Activated CD8-positive, alpha-beta T cell treated with anti-CD3 and anti-CD28 coated beads, Interleukin-2, amount 10 ng/mL, durations not matched to agents 7 days and 5 days (primary cell): ENCODE results near the gene KLHL42. TPM values are rescaled to one million over a fixed set of nuclear protein-coding genes. Genes with fewer than 3 reads are reported as not detected.
"Not testable (repeated sequence)": the region's sequence is repeated elsewhere in the genome, so short reads cannot be mapped to it uniquely, and the experiment has no call there.

Source experiments
- ATAC-seq: fragments of 150-1000 bp; cut with Tn5 transposase; one replicate; pipeline ENCODE4 v1.10.0; 2021; ENCODE audit warnings: moderate library complexity
- CTCF ChIA-PET: fragments of 350-600 bp; sonication (Branson Sonifier 250); formaldehyde crosslinking; loops from one replicate; lab custom pipeline; 2021; ENCODE audit warnings: antibody characterized with exemption; lab: Charles Lee
- POLR2A ChIA-PET: fragments of 350-600 bp; sonication (Branson Sonifier 250); formaldehyde crosslinking; loops from one replicate; lab custom pipeline; 2021; ENCODE audit warnings: antibody characterized with exemption; lab: Charles Lee
- DNase-seq: peaks from one replicate; pipeline ENCODE4 v3.0.0-alpha.2; 2020
- H3K27ac Mint-ChIP-seq: one replicate; pipeline ENCODE4 v1.8.0; 2021; ENCODE audit warnings: mild to moderate bottlenecking, mixed read lengths
- H3K27me3 Mint-ChIP-seq: one replicate; pipeline ENCODE4 v1.8.0; 2021; ENCODE audit warnings: low read depth, mixed read lengths
- H3K36me3 Mint-ChIP-seq: one replicate; pipeline ENCODE4 v1.8.0; 2021; ENCODE audit warnings: low read depth, mixed read lengths
- H3K4me1 Mint-ChIP-seq: one replicate; pipeline ENCODE4 v1.8.0; 2021; ENCODE audit warnings: low read depth, mixed read lengths
- H3K4me3 Mint-ChIP-seq: one replicate; pipeline ENCODE4 v1.8.0; 2021; ENCODE audit warnings: mild to moderate bottlenecking, mixed read lengths
- H3K9me3 Mint-ChIP-seq: one replicate; pipeline ENCODE4 v1.8.0; 2022; ENCODE audit warnings: mixed read lengths; ENCODE audit not compliant: insufficient read depth
- total RNA-seq, 2 experiments: library from RNA; stranded (reverse); gene quantifications; one replicate each; pipeline ENCODE4 v1.2.3, GENCODE V29; 2021

Gene KLHL42
- total RNA-seq, 2 experiments from 2014 or later, result 15.9 to 16.9 TPM

GRCh38 chr12:27843714-27844245 lies 63.7 kb downstream of the KLHL42 start:
- Mint-ChIP-seq H3K27me3 (peaks cover 23% of the 10 kb centered on the region), H3K4me3 (no peak overlapping the region), H3K27ac (no peak overlapping the region), H3K9me3 (no peaks in the 10 kb centered on the region), H3K4me1 (no peaks in the 10 kb centered on the region), H3K36me3 (no peaks in the 10 kb centered on the region)
- no peak for ATAC-seq
- ChIA-PET POLR2A (no interaction called here), CTCF (no interaction called here)
- no peak for DNase-seq

GRCh38 chr12:27844366-27845090 lies 64.5 kb downstream of the KLHL42 start:
- ATAC-seq, result no peak
- CTCF ChIA-PET, result no interaction called here
- Mint-ChIP-seq H3K27ac (no peak overlapping the region), H3K4me3 (no peak overlapping the region), H3K27me3 (peaks cover 24% of the 10 kb centered on the region), H3K9me3 (peaks cover 3% of the 10 kb centered on the region), H3K36me3 (no peaks in the 10 kb centered on the region), H3K4me1 (no peaks in the 10 kb centered on the region)
- POLR2A ChIA-PET, result no interaction called here
- DNase-seq, result no peak

- H3K36me3 Mint-ChIP-seq, result no peaks in the 10 kb centered on the region
Measured at GRCh38 chr12:27845187-27845586, 65.2 kb downstream of the KLHL42 start.

GRCh38 chr12:27845706-27846105 lies 65.7 kb downstream of the KLHL42 start:
- POLR2A ChIA-PET, H3K9me3 Mint-ChIP-seq, H3K36me3 Mint-ChIP-seq, H3K27ac Mint-ChIP-seq, H3K4me1 Mint-ChIP-seq, ATAC-seq, CTCF ChIA-PET, H3K4me3 Mint-ChIP-seq, DNase-seq: not testable (repeated sequence)
- peaks cover 26% of the 10 kb centered on the region for H3K27me3 Mint-ChIP-seq

More at GRCh38 chr12:27845187-27845586, 65.2 kb downstream of the KLHL42 start:
- DNase-seq (no peak), ATAC-seq (no peak)
- ChIA-PET POLR2A (no interaction called here), CTCF (no interaction called here)
- Mint-ChIP-seq H3K4me1 (no peaks in the 10 kb centered on the region), H3K9me3 (peaks cover 3% of the 10 kb centered on the region), H3K27ac (no peak overlapping the region), H3K27me3 (peaks cover 24% of the 10 kb centered on the region), H3K4me3 (no peak overlapping the region)

- H3K4me3 Mint-ChIP-seq, DNase-seq, POLR2A ChIA-PET, H3K27ac Mint-ChIP-seq, H3K36me3 Mint-ChIP-seq, H3K4me1 Mint-ChIP-seq, H3K9me3 Mint-ChIP-seq, ATAC-seq: not testable (repeated sequence)
- peaks cover 26% of the 10 kb centered on the region for H3K27me3 Mint-ChIP-seq
- CTCF ChIA-PET, result interaction anchor here (1.6 kb wide), 1 partner anchor 13 kb away, joined by 3 read pairs; no protein-coding TSS in a partner anchor
Measured at GRCh38 chr12:27847293-27847692, 67.3 kb downstream of the KLHL42 start.

- H3K4me3 Mint-ChIP-seq, result no peak overlapping the region
- H3K9me3 Mint-ChIP-seq, result peaks cover 3% of the 10 kb centered on the region
- H3K27me3 Mint-ChIP-seq, result peaks cover 22% of the 10 kb centered on the region
- H3K36me3 Mint-ChIP-seq, result no peaks in the 10 kb centered on the region
- no peak overlapping the region for H3K27ac Mint-ChIP-seq
- ATAC-seq, result no peak
- ChIA-PET POLR2A (no interaction called here), CTCF (no interaction called here)
- H3K4me1 Mint-ChIP-seq, result no peaks in the 10 kb centered on the region
- DNase-seq, result no peak
Measured at GRCh38 chr12:27851311-27851710, 71.3 kb downstream of the KLHL42 start.

GRCh38 chr12:27852117-27852516 lies 72.1 kb downstream of the KLHL42 start:
- no peaks in the 10 kb centered on the region for H3K36me3 Mint-ChIP-seq
- ATAC-seq (no peak), DNase-seq (no peak)
- peaks cover 17% of the 10 kb centered on the region for H3K27me3 Mint-ChIP-seq
- H3K4me3 Mint-ChIP-seq, result no peak overlapping the region
- no peak overlapping the region for H3K27ac Mint-ChIP-seq
- CTCF ChIA-PET, result no interaction called here
- H3K4me1 Mint-ChIP-seq, result no peaks in the 10 kb centered on the region
- POLR2A ChIA-PET, result no interaction called here
- H3K9me3 Mint-ChIP-seq, result peaks cover 3% of the 10 kb centered on the region

Other genes starting within 250 kb of the KLHL42 start
- gene REP15, start 83.8 kb upstream of the KLHL42 start, total RNA-seq, result under 1 TPM in 1 of 2 experiments, not detected in 1; 0.42 TPM
- gene MRPS35, start 69.4 kb upstream of the KLHL42 start, total RNA-seq, result 10 to 100 TPM; 39.1 to 40.0 TPM
- gene MANSC4, start within 50 bp of the KLHL42 start, total RNA-seq, result not detected
- not detected for gene PTHLH, start 192.5 kb downstream of the KLHL42 start, total RNA-seq